HEK293 (cell line): ENCODE data around the gene PPARD.
A peak's percentile ranks its signal among the peaks of the same experiment; 100 is the strongest.

Experiments
- EGR2 ChIP-seq: fragments of 450-650 bp; formaldehyde crosslinking; IDR thresholded peaks from 2 replicates; pipeline ENCODE4 v1.5.1; 2016; ENCODE audit warnings: low read depth, missing biosample characterization, missing genetic modification characterization
- GLIS2 ChIP-seq: fragments of 450-650 bp; formaldehyde crosslinking; IDR thresholded peaks from 2 replicates; pipeline ENCODE4 v1.5.1; 2016; ENCODE audit warnings: missing biosample characterization, missing genetic modification characterization
- HOXA7 ChIP-seq: sonication (generic); formaldehyde crosslinking; IDR thresholded peaks from 2 replicates; pipeline ENCODE4 v1.8.1; 2022; ENCODE audit warnings: missing genetic modification reagents, borderline replicate concordance
- KLF9 ChIP-seq: fragments of 450-650 bp; formaldehyde crosslinking; IDR thresholded peaks from 2 replicates; pipeline ENCODE4 v1.5.1; 2016; ENCODE audit warnings: missing biosample characterization, missing genetic modification characterization, low read depth
- MEIS1 ChIP-seq: sonication (generic); formaldehyde crosslinking; IDR thresholded peaks from 2 replicates; pipeline ENCODE4 v1.8.1; 2022; ENCODE audit warnings: missing genetic modification reagents, mild to moderate bottlenecking, borderline replicate concordance
- OVOL3 ChIP-seq: fragments of 450-650 bp; formaldehyde crosslinking; IDR thresholded peaks from 2 replicates; pipeline ENCODE4 v1.5.1; 2016; ENCODE audit warnings: missing biosample characterization, missing genetic modification characterization
- SCRT1 ChIP-seq: fragments of 450-650 bp; formaldehyde crosslinking; IDR thresholded peaks from 2 replicates; pipeline ENCODE4 v1.5.1; 2016; ENCODE audit warnings: missing biosample characterization, missing genetic modification characterization, borderline replicate concordance
- SETDB1 ChIP-seq: IDR thresholded peaks from one replicate; pipeline ENCODE4 v1.6.1; 2017; ENCODE audit warnings: mild to moderate bottlenecking, low read length, moderate library complexity, mixed read lengths; ENCODE audit not compliant: insufficient read length
- YY2 ChIP-seq: fragments of 450-650 bp; formaldehyde crosslinking; IDR thresholded peaks from 2 replicates; pipeline ENCODE4 v1.5.1; 2016; ENCODE audit warnings: missing biosample characterization, missing genetic modification characterization
- ZBTB17 ChIP-seq: fragments of 450-650 bp; formaldehyde crosslinking; IDR thresholded peaks from 2 replicates; pipeline ENCODE4 v1.5.1; 2016; ENCODE audit warnings: missing biosample characterization, missing genetic modification characterization
- ZBTB20 ChIP-seq: fragments of 450-650 bp; formaldehyde crosslinking; IDR thresholded peaks from 2 replicates; pipeline ENCODE4 v1.5.1; 2016; ENCODE audit warnings: missing biosample characterization, missing genetic modification characterization
- ZFHX2 ChIP-seq: fragments of 450-650 bp; formaldehyde crosslinking; conservative IDR thresholded peaks from 2 replicates; pipeline ENCODE4 v1.5.1; 2016; ENCODE audit warnings: missing biosample characterization, missing genetic modification characterization
- ZNF157 ChIP-seq: fragments of 450-650 bp; formaldehyde crosslinking; IDR thresholded peaks from 2 replicates; pipeline ENCODE4 v1.5.1; 2016; ENCODE audit warnings: missing biosample characterization, missing genetic modification characterization
- ZNF324 ChIP-seq: fragments of 450-650 bp; formaldehyde crosslinking; IDR thresholded peaks from 2 replicates; pipeline ENCODE4 v1.5.1; 2016; ENCODE audit warnings: missing biosample characterization, missing genetic modification characterization
- ZNF529 ChIP-seq: fragments of 450-650 bp; formaldehyde crosslinking; IDR thresholded peaks from 2 replicates; pipeline ENCODE4 v1.5.1; 2017; ENCODE audit warnings: missing genetic modification characterization, missing biosample characterization; ENCODE audit not compliant: insufficient replicate concordance
- ZNF561 ChIP-seq: fragments of 450-650 bp; IDR thresholded peaks from 2 replicates; pipeline ENCODE4 v1.5.1; 2018; ENCODE audit warnings: missing biosample characterization, missing genetic modification characterization, borderline replicate concordance
- ZNF600 ChIP-seq: fragments of 450-650 bp; formaldehyde crosslinking; IDR thresholded peaks from 2 replicates; pipeline ENCODE4 v1.5.1; 2016; ENCODE audit warnings: missing biosample characterization, missing genetic modification characterization
- ZNF664 ChIP-seq: fragments of 450-650 bp; formaldehyde crosslinking; IDR thresholded peaks from 2 replicates; pipeline ENCODE4 v1.5.1; 2016; ENCODE audit warnings: missing biosample characterization, missing genetic modification characterization
- ZNF670 ChIP-seq: fragments of 450-650 bp; formaldehyde crosslinking; IDR thresholded peaks from 2 replicates; pipeline ENCODE4 v1.5.1; 2016; ENCODE audit warnings: missing biosample characterization, missing genetic modification characterization, low read depth
- ZNF747 ChIP-seq: fragments of 450-650 bp; formaldehyde crosslinking; IDR thresholded peaks from 2 replicates; pipeline ENCODE4 v1.5.1; 2016; ENCODE audit warnings: missing biosample characterization, missing genetic modification characterization
- ZNF768 ChIP-seq: fragments of 450-650 bp; formaldehyde crosslinking; IDR thresholded peaks from 2 replicates; pipeline ENCODE4 v1.5.1; 2018; ENCODE audit warnings: missing biosample characterization, mild to moderate bottlenecking, missing genetic modification characterization
- ZNF792 ChIP-seq: fragments of 450-650 bp; formaldehyde crosslinking; IDR thresholded peaks from 2 replicates; pipeline ENCODE4 v1.5.1; 2016; ENCODE audit warnings: missing biosample characterization, missing genetic modification characterization
- ZSCAN30 ChIP-seq: fragments of 450-650 bp; IDR thresholded peaks from 2 replicates; pipeline ENCODE4 v1.5.1; 2018; ENCODE audit warnings: missing biosample characterization, mild to moderate bottlenecking, missing genetic modification characterization, moderate library complexity
- TF ChIP-seq, protein P1 (sequence below): fragments of 450-650 bp; formaldehyde crosslinking; IDR thresholded peaks from 2 replicates; pipeline ENCODE4 v1.5.1; 2016; ENCODE audit warnings: missing biosample characterization, missing genetic modification characterization
- TF ChIP-seq, protein P2 (sequence below): fragments of 450-650 bp; formaldehyde crosslinking; IDR thresholded peaks from 2 replicates; pipeline ENCODE4 v1.5.1; 2017; ENCODE audit warnings: missing biosample characterization, mild to moderate bottlenecking, missing genetic modification characterization, moderate library complexity
- TF ChIP-seq, protein P3 (sequence below): fragments of 450-650 bp; IDR thresholded peaks from 2 replicates; pipeline ENCODE4 v1.5.1; 2018; ENCODE audit warnings: missing biosample characterization, mild to moderate bottlenecking, missing genetic modification characterization
- TF ChIP-seq, protein P4 (sequence below): fragments of 450-650 bp; formaldehyde crosslinking; conservative IDR thresholded peaks from 2 replicates; pipeline ENCODE4 v1.5.1; 2016; ENCODE audit warnings: low read depth, missing biosample characterization, missing genetic modification characterization
- TF ChIP-seq, protein P5 (sequence below): fragments of 450-650 bp; formaldehyde crosslinking; IDR thresholded peaks from 2 replicates; pipeline ENCODE4 v1.5.1; 2016; ENCODE audit warnings: missing biosample characterization, missing genetic modification characterization

PPARD gene

DNA sequence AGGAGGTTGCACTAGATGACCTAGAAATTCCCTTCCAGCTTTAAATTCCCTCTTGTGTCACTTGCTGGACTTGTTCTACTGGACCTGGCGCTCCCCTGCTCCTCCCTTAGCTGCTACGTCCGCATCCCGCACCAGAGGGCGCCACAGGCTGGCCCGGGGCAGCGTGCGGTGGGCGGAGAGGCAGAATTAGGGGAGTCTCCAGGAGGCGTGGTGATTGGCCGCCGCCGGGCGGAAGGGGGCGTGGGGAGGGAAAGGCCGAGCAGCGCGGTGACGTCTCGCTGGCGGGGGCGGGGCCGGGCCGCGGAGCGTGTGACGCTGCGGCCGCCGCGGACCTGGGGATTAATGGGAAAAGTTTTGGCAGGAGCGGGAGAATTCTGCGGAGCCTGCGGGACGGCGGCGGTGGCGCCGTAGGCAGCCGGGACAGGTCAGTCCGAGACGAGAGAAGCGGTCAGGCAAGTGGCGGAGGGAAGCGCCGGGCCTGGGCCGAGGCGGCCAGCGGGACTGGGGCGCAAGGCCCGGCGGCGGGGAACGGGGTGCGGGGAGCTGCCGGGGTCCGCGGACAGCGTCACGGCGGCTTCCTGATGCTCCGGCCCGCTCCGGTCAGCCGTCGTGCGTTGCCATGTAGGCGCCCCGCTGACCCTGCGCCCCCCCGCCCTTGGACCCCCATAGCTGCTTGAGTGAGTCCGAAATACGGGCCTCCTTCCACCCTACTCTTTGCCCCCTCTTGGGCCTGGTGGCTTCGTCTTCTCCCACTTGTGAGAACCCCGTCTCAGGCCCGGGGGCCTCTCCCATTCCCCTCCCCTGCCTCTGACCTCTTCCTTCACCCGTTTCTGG is at the start of gene PPARD (continued):
- TF ChIP-seq ZNF664 (tag by site-specific recombination) (no peak), ZNF529 (tag by site-specific recombination) (no peak), ZNF670 (no peak), ZNF600 (tag by site-specific recombination) (peak; percentile 71), MEIS1 (CRISPR knock-in tag) (no peak), ZNF747 (tag by site-specific recombination) (no peak), ZSCAN30 (no peak; the same call in 1 of the 2 replicates), OVOL3 (tag by site-specific recombination) (no peak), EGR2 (tag by site-specific recombination) (peak; percentile 84), ZNF157 (tag by site-specific recombination) (no peak), SETDB1 (no peak), ZNF324 (tag by site-specific recombination) (no peak), ZNF768 (tag by site-specific recombination) (no peak), ZFHX2 (tag by site-specific recombination) (peak; percentile 95), ZNF792 (tag by site-specific recombination) (no peak), GLIS2 (no peak; the same call in 1 of the 2 replicates), SCRT1 (no peak), HOXA7 (CRISPR knock-in tag) (no peak), ZNF561 (no peak), ZBTB17 (tag by site-specific recombination) (no peak), YY2 (no peak), KLF9 (tag by site-specific recombination) (peak; percentile 97), ZBTB20 (tag by site-specific recombination) (0 out of 2 replicates have a peak, but pooled peaks have one; percentile 41)
- TF ChIP-seq, protein P1, sequence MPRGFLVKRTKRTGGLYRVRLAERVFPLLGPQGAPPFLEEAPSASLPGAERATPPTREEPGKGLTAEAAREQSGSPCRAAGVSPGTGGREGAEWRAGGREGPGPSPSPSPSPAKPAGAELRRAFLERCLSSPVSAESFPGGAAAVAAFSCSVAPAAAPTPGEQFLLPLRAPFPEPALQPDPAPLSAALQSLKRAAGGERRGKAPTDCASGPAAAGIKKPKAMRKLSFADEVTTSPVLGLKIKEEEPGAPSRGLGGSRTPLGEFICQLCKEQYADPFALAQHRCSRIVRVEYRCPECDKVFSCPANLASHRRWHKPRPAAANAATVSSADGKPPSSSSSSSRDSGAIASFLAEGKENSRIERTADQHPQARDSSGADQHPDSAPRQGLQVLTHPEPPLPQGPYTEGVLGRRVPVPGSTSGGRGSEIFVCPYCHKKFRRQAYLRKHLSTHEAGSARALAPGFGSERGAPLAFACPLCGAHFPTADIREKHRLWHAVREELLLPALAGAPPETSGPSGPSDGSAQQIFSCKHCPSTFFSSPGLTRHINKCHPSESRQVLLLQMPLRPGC, result no peak
- TF ChIP-seq, protein P2, sequence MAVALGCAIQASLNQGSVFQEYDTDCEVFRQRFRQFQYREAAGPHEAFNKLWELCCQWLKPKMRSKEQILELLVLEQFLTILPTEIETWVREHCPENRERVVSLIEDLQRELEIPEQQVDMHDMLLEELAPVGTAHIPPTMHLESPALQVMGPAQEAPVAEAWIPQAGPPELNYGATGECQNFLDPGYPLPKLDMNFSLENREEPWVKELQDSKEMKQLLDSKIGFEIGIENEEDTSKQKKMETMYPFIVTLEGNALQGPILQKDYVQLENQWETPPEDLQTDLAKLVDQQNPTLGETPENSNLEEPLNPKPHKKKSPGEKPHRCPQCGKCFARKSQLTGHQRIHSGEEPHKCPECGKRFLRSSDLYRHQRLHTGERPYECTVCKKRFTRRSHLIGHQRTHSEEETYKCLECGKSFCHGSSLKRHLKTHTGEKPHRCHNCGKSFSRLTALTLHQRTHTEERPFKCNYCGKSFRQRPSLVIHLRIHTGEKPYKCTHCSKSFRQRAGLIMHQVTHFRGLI (tag by site-specific recombination), result no peak
- TF ChIP-seq, protein P3, sequence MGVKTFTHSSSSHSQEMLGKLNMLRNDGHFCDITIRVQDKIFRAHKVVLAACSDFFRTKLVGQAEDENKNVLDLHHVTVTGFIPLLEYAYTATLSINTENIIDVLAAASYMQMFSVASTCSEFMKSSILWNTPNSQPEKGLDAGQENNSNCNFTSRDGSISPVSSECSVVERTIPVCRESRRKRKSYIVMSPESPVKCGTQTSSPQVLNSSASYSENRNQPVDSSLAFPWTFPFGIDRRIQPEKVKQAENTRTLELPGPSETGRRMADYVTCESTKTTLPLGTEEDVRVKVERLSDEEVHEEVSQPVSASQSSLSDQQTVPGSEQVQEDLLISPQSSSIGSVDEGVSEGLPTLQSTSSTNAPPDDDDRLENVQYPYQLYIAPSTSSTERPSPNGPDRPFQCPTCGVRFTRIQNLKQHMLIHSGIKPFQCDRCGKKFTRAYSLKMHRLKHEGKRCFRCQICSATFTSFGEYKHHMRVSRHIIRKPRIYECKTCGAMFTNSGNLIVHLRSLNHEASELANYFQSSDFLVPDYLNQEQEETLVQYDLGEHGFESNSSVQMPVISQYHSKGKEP (tag by site-specific recombination), result 0 out of 2 replicates have a peak, but pooled peaks have one; percentile 34
- TF ChIP-seq, protein P4, sequence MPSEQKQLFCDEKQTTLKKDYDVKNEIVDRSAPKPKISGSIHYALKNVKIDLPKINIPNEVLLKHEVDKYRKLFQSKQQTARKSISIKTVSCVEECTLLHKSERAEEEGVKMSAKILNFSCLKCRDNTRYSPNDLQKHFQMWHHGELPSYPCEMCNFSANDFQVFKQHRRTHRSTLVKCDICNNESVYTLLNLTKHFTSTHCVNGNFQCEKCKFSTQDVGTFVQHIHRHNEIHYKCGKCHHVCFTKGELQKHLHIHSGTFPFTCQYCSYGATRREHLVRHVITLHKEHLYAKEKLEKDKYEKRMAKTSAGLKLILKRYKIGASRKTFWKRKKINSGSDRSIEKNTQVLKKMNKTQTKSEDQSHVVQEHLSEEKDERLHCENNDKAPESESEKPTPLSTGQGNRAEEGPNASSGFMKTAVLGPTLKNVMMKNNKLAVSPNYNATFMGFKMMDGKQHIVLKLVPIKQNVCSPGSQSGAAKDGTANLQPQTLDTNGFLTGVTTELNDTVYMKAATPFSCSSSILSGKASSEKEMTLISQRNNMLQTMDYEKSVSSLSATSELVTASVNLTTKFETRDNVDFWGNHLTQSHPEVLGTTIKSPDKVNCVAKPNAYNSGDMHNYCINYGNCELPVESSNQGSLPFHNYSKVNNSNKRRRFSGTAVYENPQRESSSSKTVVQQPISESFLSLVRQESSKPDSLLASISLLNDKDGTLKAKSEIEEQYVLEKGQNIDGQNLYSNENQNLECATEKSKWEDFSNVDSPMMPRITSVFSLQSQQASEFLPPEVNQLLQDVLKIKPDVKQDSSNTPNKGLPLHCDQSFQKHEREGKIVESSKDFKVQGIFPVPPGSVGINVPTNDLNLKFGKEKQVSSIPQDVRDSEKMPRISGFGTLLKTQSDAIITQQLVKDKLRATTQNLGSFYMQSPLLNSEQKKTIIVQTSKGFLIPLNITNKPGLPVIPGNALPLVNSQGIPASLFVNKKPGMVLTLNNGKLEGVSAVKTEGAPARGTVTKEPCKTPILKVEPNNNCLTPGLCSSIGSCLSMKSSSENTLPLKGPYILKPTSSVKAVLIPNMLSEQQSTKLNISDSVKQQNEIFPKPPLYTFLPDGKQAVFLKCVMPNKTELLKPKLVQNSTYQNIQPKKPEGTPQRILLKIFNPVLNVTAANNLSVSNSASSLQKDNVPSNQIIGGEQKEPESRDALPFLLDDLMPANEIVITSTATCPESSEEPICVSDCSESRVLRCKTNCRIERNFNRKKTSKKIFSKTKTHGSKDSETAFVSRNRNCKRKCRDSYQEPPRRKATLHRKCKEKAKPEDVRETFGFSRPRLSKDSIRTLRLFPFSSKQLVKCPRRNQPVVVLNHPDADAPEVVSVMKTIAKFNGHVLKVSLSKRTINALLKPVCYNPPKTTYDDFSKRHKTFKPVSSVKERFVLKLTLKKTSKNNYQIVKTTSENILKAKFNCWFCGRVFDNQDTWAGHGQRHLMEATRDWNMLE (tag by site-specific recombination), result no peak
- TF ChIP-seq, protein P5, sequence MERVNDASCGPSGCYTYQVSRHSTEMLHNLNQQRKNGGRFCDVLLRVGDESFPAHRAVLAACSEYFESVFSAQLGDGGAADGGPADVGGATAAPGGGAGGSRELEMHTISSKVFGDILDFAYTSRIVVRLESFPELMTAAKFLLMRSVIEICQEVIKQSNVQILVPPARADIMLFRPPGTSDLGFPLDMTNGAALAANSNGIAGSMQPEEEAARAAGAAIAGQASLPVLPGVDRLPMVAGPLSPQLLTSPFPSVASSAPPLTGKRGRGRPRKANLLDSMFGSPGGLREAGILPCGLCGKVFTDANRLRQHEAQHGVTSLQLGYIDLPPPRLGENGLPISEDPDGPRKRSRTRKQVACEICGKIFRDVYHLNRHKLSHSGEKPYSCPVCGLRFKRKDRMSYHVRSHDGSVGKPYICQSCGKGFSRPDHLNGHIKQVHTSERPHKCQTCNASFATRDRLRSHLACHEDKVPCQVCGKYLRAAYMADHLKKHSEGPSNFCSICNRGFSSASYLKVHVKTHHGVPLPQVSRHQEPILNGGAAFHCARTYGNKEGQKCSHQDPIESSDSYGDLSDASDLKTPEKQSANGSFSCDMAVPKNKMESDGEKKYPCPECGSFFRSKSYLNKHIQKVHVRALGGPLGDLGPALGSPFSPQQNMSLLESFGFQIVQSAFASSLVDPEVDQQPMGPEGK, result peak; percentile 63
